NCI-H2227 (cell line): ENCODE measurements around the gene NRL.
A peak's percentile ranks its signal among the peaks of the same experiment; 100 is the strongest.

Experiments
- DNase-seq: peaks from one replicate; lab custom pipeline; 2025; ENCODE audit not compliant: unreplicated experiment; lab: John Stamatoyannopoulos, UW

NRL gene

DNA sequence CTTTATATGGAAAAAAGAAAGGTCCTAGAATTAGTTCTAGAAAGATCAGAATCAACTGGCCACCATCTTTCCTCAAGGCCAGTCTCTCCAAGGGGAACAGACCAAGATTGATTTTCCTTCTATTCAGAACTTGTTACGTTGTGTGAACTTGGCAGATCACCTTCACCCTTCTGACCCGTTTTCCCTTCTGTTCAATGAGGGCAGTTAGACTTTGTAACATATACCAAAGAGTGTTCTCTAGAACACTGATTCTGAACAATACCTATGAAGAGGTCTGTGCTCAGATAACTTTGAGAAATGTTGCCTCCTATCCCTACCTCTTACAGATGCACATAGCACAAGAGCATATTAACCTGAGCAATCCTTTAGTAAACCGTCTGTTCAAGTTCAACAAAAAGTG lies 31.3 kb downstream of the NRL start:
- no peak for DNase-seq

GRCh38 chr14:24082411-24083080 lies 32.2 kb downstream of the NRL start:
- DNase-seq: no peak

GRCh38 chr14:24081739-24082211 lies 33.0 kb downstream of the NRL start:
- DNase-seq: no peak

GRCh38 chr14:24080888-24081738 lies 33.6 kb downstream of the NRL start:
- peak; percentile 72 for DNase-seq

DNA sequence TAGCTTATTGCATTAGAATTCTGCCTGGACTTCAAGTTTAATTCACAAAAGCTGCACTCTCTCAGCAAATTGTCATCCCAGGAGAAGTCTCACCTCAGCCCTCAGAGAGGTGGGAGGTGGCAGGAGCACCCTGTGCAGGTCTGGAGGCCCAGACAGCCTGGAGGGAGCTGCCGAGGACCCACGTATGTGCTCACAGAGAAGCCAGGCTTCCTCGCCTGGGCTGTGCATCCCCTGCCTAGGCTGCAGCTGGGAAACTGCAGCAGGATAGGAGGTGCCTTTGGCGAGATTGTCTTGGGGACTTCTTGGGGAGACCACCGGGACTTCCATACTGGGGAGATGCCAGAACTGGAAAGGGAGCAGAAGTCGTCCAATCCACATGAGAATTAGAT lies 34.6 kb downstream of the NRL start:
- no peak for DNase-seq

- peak; percentile 73 for DNase-seq
Measured at GRCh38 chr14:24079491-24080141, 35.1 kb downstream of the NRL start.

DNA sequence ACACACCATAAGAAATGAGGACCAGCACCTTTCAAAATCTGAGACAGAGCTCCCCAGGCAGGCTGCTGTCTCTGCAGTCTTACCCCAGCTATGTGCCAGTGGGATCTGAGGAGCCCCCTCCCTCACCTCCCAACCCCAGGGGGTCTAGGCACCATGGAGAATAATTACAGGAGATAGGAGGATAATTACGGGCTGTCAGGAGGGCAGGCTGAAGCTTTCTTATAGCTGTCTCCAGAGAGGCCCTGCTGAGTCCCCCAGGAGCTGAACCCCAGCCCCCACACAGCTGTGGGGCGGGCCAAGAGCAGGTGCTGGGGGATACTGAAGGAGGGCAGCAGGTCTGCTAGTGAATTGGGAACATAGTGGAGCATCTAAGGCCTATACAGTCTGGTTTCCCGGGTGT lies 36.6 kb downstream of the NRL start:
- DNase-seq: peak; percentile 89

DNA sequence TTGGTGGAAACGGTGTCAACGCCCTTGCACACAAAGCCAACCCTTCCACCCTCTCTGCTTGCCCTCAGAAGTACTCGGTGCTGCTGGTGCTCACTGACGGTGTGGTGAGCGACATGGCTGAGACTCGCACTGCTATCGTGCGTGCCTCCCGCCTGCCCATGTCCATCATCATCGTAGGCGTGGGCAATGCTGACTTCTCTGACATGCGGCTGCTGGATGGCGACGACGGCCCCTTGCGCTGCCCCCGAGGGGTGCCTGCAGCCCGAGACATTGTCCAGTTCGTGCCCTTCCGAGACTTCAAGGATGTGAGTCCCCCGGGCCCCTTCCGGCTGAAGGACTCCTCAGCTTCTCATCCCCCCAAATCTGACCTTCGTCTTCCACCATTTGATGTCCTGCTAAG lies 37.7 kb downstream of the NRL start:
- no peak for DNase-seq

- DNase-seq: no peak
Measured at GRCh38 chr14:24076302-24076601, 38.5 kb downstream of the NRL start.

GRCh38 chr14:24075485-24076301 lies 39.1 kb downstream of the NRL start:
- DNase-seq: no peak

- no peak for DNase-seq
Measured at GRCh38 chr14:24074625-24075484, 39.9 kb downstream of the NRL start.

DNA sequence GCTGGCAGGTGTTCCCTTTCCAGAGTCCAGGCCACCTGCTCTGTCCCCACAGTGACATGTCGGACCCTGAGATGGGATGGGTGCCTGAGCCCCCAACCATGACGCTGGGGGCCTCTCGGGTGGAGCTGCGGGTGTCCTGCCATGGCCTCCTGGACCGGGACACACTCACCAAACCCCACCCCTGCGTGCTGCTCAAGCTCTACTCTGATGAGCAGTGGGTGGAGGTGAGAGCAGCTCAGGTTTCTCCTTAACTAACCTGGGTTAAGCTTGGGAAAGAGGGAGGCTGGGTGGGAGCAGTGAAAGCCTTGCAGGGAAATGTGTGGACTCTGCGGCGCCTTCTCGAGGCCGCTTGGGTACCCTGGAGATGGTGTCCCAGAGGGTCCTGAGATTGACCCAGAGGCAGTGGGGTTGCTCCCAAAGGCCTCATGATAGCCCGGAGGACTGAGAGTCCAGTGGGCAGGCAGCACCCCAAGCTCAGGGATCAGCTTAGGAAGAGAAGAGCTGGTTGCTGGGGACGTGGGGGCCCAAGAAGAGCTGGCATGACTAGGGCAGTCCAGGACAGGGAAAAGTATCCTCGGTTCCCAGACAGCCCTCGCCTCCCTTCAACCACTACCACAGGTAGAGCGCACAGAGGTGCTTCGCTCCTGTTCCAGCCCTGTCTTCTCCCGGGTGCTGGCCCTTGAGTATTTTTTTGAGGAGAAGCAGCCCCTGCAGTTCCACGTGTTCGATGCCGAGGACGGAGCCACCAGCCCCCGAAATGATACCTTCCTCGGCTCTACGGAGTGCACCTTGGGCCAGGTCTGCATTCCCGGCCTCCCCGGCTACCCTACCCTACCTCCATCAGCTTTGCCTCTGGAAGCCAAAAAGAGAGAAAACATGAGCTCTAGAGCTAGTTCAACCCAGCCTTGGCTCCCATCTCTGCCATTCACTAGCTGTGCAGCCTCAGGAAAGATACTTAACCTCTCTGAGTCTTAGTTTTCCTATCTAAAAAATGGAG lies 41.6 kb downstream of the NRL start:
- no peak for DNase-seq

DNA sequence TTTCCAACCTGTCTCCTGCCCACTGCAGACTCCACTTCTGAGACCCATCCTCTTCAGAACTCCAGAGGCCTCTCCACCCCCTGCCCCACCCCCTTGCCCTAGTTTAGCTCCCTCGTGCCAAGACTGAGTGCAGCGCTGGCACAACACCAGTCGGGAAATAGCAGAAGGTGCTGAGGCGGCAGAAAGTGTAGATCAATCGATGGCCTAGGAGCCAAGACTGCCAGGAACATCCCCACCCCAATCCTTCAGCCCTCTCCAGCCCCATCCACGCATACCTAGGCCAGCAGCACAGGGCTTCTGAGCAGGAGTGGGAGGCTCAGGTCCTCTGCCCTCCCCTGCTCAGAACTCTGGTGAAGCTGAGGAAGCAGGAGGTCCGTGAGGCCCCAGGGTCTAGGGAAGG lies 42.3 kb downstream of the NRL start:
- no peak for DNase-seq

- DNase-seq: no peak
Measured at GRCh38 chr14:24071836-24072430, 42.8 kb downstream of the NRL start.

DNA sequence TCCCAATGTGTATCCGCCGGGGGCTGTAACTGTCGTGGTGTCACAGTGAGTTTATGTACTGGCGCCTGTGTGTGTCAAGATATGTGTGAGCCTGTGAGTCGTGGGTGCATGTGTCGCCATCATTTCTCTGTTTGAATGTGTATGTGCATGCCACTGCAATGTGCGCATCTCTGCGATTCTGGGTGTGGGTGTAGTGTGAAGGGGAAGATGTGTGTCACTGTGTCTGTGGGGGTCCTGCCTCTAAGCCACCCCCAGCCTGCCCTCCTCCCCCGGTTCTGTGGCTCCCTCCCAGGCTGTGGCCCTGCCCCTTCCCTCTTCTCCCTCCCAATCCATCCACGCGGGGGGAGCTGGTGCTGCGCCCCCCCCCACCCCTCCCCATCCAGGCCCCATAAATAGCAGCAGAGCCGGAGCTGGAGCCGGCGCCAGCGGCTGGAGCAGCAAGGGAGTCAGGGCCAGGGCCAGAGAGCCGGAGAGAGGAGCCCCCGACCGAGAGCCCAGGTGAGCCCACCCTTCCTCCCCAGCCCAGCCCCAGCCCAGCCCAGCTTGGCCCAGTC lies 43.5 kb downstream of the NRL start, which contains the start of gene CPNE6:
Gene CPNE6 (plus strand): TSS at position 419 of the 554 bp plus-strand sequence. CDS start 1,375 bp downstream, outside the sequence.
- no peak for DNase-seq

- DNase-seq: no peak
Measured at GRCh38 chr14:24070285-24071143, 44.2 kb downstream of the NRL start.

DNA sequence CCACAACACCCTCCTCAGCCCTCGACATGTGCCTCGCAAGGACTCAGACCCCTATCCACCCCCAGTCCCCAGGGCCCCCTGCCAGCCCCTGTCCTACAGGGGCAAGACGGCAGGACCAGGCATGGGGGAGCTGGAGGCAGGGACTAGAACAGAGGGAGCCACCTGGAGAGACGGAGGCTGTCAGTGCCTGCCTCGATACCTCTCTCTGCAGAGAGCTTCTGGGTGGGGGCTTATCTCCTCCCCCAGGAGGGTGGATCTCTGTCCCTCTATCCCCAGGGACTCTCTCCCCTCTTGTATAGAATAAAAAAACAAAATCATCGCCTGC lies 45.4 kb downstream of the NRL start:
- DNase-seq: no peak
